H1 (cell line): Measurements from ENCODE around the gene PDE4C. TPM values are rescaled to one million over a fixed set of nuclear protein-coding genes. Genes with fewer than 3 reads are reported as not detected.

ENCODE experiments used
- EGR1 ChIP-seq: IDR thresholded peaks from 2 replicates; pipeline ENCODE4 v1.6.1; 2011; ENCODE audit warnings: low read depth, low read length, borderline replicate concordance
- JUND ChIP-seq: IDR thresholded peaks from 2 replicates; pipeline ENCODE4 v1.6.1; 2011; ENCODE audit warnings: mild to moderate bottlenecking, improper control_type of control experiment, low read length
- KDM1A ChIP-seq: fragments of 200-600, 300-600 bp; sonication (generic); IDR thresholded peaks from 2 replicates; pipeline ENCODE4 v1.7.1; 2016; ENCODE audit warnings: mild to moderate bottlenecking, low read length, borderline replicate concordance
- KDM5A ChIP-seq: fragments of 200-600 bp; IDR thresholded peaks from 2 replicates; pipeline ENCODE4 v1.7.1; 2012; ENCODE audit warnings: mild to moderate bottlenecking, low read length, inconsistent platforms, mixed read lengths
- NRF1 ChIP-seq: IDR thresholded peaks from 2 replicates; pipeline ENCODE4 v1.6.1; 2011; ENCODE audit warnings: mild to moderate bottlenecking, low read depth, low read length, improper control_type of control experiment
- RBBP5 ChIP-seq: IDR thresholded peaks from 2 replicates; pipeline ENCODE4 v1.7.1; 2012; ENCODE audit warnings: low read depth, mild to moderate bottlenecking, inconsistent platforms, low read length, moderate library complexity, borderline replicate concordance
- RFX5 ChIP-seq: IDR thresholded peaks from 2 replicates; pipeline ENCODE4 v1.6.1; 2011; ENCODE audit warnings: low read depth, low read length, improper control_type of control experiment, borderline replicate concordance
- polyA plus RNA-seq, 7 experiments: library from polyadenylated mRNA; depleted of rRNA in 3 of 7; stranded (reverse) in 5 of 7; unstranded in 2 of 7; fragments of >200 nt in 5 of 7; fragments of 200-250 nt in 2 of 7; gene quantifications; 1 replicate in 5 of 7; 2 replicates in 1 of 7; 4 replicates in 1 of 7; pipeline versions ENCODE4 v1.2.1 to v1.2.3, GENCODE V29; 2011 to 2013; ENCODE audit warnings: missing spikeins in 2 of 7, mixed read lengths in 2 of 7
- total RNA-seq: library from RNA; stranded (reverse); fragmentation: NEBNext Ultra II Directional; extraction: Animal tissue kit (Norgen Biotek cat#: 25700); gene quantifications from 2 replicates; pipeline ENCODE4 v1.2.1, GENCODE V29; 2021

PDE4C gene
- total and polyA plus RNA-seq, 2 of the 8 experiments (the other 6 are each of a cell fraction or from before 2014, with no cell fraction given) = 2.7 to 3.1 TPM

DNA sequence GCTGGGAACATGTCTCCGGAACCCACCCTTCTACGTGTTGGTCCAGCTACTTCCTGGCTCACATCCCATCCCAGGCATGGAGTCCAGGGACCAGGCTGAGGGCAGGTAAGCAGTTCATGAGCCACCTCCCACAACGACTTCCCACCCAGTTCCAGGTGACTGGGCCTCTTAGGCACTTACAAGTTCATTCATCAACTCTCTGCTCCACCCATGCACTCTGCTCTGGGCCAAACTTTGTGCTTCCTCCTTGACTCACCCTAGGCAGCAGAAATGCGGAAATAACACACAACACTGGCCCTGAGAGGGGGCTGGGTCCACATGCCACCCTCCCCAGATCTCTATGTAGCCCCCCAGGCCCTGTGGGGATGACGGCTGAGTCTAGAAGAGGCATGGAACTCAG, 27.5 kb upstream of the PDE4C start (continued):
- TF ChIP-seq JUND (no peak), RFX5 (no peak), NRF1 (no peak), KDM1A (no peak), KDM5A (no peak), EGR1 (no peak), RBBP5 (no peak)
